Neural progenitor cell (in vitro differentiated cells): ENCODE data around the gene SMYD3.

Source experiments
- EZH2 ChIP-seq: fragments of 200-600 bp; sonication (generic); IDR thresholded peaks from 2 replicates; pipeline ENCODE4 v1.6.1; 2017; ENCODE audit warnings: antibody characterized with exemption, mild to moderate bottlenecking, moderate library complexity
- TF ChIP-seq, protein P1 (sequence below): fragments of 200-600 bp; sonication (generic); IDR thresholded peaks from 2 replicates; pipeline ENCODE4 v1.5.1; 2017; ENCODE audit warnings: antibody characterized with exemption, mild to moderate bottlenecking

DNA sequence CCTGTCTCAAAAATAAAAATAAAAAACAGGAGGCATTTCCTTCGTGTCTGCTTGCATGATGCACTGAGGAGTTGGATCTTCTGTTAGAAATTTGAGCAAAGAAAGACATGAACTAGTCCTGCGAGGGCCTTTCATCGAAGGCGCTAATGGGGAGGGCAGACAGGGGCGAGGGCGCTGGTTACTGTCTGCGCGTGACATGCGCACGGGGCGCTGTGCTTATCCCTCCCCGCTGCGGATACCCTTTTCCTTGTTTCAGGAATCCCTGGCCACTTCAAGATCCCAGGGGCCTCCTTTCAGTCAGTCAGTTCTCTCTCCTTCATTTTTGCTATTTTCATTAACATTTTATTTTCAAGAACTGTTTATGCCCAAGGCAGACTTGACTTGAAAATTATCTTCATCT, 806.4 kb downstream of the SMYD3 start:
- TF ChIP-seq EZH2 = no peak
- TF ChIP-seq, protein P1, sequence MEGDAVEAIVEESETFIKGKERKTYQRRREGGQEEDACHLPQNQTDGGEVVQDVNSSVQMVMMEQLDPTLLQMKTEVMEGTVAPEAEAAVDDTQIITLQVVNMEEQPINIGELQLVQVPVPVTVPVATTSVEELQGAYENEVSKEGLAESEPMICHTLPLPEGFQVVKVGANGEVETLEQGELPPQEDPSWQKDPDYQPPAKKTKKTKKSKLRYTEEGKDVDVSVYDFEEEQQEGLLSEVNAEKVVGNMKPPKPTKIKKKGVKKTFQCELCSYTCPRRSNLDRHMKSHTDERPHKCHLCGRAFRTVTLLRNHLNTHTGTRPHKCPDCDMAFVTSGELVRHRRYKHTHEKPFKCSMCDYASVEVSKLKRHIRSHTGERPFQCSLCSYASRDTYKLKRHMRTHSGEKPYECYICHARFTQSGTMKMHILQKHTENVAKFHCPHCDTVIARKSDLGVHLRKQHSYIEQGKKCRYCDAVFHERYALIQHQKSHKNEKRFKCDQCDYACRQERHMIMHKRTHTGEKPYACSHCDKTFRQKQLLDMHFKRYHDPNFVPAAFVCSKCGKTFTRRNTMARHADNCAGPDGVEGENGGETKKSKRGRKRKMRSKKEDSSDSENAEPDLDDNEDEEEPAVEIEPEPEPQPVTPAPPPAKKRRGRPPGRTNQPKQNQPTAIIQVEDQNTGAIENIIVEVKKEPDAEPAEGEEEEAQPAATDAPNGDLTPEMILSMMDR = no peak
